Right ventricle myocardium superior (tissue), 1 donor: ENCODE results near the gene NPTN. TPM values are rescaled to one million over a fixed set of nuclear protein-coding genes. Genes with fewer than 3 reads are reported as not detected.

Source experiments
- total RNA-seq: library from RNA; stranded (reverse); fragmentation: NEBNext Ultra II Directional; extraction: Animal tissue kit (Norgen Biotek cat#: 25700); gene quantifications from one replicate; pipeline ENCODE4 v1.2.1, GENCODE V29; 2021
- donor health status: DM: no; HTN: yes; CAD: no; lungs with severe emphysema.

The NPTN gene
- total RNA-seq, 1 donor from 2014 or later = 188 TPM

Other genes starting within 250 kb of the NPTN start
- 1.00 TPM for gene REC114, start 190.2 kb downstream of the NPTN start, total RNA-seq
- 36.5 TPM for gene CD276, start 51.0 kb upstream of the NPTN start, total RNA-seq
- 155 TPM for gene INSYN1, start 120.0 kb upstream of the NPTN start, total RNA-seq
- gene TBC1D21, start 240.2 kb upstream of the NPTN start, total RNA-seq = not detected